Measurements from ENCODE around the gene PEF1.
A peak's percentile ranks its signal among the peaks of the same experiment; 100 is the strongest.

Gene PEF1, protein sequence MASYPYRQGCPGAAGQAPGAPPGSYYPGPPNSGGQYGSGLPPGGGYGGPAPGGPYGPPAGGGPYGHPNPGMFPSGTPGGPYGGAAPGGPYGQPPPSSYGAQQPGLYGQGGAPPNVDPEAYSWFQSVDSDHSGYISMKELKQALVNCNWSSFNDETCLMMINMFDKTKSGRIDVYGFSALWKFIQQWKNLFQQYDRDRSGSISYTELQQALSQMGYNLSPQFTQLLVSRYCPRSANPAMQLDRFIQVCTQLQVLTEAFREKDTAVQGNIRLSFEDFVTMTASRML

DNA sequence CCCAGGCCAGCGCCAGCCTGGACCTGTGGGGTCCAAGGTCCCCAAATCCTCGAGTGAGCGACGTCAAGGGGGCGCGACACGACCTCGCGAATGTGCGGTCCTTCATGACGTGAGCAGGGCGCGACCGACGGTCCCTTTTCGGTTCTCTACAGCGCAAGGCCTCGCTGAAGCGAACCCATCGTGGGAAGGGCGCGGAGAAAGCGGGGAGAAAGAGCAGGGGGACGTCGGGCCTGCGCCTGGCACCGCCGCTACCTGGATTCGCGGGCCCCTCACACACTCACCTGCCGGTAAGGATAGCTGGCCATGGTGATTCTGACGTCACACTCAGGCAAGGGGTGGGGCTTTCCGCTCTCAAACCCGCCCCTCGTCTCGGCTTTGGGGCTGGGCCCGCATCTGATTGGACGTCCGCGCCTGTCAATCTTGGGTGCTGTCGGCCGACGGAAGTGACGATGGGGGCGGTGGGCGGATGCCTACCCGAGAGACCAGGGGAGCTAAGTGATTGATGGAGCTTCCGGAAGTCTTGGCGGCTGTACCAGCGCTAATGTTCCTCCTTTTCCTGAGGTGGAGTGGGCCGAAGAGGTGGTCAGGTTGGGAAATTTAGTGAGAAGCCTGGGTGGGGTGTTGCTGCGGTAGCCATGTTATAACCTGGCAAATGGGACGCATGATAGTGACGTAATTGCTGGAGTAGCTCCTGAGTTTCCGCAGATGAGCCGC is at the start of gene PEF1:
Gene PEF1 (minus strand): TSS at position 317 of the 714 bp plus-strand sequence. CDS start 12 bp downstream, at position 305.
- DNase-seq: peak; percentile 99

DNA sequence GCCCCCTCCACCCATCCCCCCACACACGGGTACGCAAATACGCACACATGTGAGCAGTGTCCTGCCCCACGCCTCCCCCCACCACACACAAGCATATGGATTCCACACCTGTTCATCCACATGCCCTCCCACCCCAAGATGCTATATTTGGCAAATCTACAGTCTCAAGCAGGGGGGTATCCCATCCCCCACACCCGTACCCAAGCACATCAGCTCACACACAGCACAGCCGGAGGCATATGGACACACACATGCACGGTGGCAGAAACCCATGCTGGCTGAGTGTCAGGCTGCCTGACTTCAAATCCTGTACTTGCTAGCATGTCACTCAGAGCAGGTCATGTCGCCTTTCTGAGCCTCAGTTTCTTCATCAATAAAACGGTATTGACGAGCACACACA is 48.6 kb upstream of the PEF1 start:
- DNase-seq: no peak

DNA sequence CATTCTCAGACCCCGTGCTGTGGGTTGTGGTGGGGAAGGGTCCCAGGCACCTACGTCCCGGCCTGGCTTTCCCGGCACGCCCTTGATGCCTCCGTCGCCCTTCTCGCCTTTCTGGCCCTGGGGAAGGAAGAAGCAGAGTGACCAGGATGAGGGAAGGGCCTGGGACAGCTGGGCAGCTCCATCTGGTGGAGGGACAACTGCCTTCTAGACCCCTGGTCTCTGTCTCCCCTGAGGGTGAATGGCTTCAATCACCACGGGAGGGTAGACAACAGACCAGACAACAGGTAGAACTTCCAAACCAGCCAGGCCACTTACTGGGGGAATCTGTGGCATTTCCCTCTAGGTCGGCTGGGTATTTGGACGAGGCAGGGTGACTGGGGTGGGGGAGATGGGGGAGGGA is 47.3 kb upstream of the PEF1 start:
- no peak for DNase-seq

DNA sequence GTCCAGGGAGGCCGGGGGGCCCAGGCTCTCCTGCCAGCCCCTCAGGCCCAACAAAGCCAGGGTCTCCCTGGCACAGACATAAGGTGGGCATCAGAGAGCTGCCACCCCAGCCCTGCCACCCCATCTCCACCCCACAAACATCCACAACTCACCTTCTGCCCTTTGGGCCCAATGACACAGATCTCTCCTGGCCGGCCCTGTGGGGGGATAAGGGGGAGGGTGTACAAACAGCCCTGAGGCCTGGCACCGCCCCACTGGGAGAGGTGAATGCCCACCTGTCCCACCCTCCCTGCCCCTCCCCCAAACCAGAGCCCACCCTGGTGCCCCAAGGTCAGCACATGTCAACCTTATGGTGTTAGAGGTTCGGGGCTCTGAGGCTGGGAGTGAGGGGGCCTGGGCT is 46.8 kb upstream of the PEF1 start:
- DNase-seq: no peak

DNA sequence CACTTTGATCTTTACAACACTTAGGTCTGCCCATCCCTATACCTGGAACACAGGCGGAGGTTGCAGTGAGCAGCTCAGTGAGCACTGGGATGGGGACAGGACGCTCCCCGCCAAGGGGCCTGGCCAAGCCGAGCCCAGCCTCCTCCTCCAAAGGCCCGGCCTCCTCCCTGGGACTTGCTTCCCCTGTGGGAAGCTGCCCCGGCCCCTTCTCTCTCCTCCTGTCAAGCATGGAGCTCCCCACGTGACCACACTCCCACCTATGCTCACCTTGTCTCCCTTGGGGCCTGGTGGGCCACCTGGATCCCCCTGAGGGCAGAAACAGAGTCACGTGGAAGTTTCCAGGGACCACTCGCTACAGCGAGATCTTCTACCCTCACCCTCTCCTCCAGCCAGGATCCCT is 46.2 kb upstream of the PEF1 start:
- DNase-seq: no peak

DNA sequence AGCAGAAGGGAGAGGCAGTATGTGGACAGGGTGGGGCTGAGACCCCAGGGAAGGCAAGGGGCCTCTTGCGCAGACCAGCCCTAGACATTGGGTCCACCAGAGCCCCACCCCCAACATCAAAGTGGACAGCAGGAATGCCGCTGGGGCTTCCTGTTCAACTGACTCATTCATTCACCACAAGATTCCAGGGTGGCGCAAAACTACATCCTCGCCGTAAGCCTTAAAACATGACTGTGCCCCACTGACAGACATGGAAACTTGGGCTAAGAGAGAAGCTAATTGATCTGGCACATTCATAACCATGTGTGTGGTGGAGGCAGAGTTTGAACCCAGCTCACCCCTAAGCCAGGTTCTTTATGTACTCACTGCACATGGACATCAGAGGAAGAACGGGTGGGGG is 45.2 kb upstream of the PEF1 start:
- DNase-seq: no peak

DNA sequence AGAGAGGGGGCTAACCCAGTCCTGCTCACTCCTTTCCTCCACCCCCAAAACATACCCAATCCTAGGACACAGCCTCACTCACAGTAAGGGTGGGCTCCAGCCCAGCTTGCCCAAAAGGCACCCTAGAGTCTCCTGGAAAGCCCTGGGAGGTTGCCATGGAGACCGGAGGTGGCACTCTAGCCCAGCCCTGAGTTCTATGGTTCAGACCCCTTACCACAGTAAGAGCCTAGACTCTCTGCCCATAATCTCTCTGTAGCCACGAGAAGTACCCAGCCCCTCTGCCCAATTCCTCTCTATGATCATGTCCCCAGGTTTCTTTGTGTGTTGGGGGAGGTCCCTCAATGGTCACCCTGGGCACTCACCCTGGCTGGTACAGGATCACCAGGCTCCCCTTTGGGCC is 44.7 kb upstream of the PEF1 start:
- DNase-seq: no peak

DNA sequence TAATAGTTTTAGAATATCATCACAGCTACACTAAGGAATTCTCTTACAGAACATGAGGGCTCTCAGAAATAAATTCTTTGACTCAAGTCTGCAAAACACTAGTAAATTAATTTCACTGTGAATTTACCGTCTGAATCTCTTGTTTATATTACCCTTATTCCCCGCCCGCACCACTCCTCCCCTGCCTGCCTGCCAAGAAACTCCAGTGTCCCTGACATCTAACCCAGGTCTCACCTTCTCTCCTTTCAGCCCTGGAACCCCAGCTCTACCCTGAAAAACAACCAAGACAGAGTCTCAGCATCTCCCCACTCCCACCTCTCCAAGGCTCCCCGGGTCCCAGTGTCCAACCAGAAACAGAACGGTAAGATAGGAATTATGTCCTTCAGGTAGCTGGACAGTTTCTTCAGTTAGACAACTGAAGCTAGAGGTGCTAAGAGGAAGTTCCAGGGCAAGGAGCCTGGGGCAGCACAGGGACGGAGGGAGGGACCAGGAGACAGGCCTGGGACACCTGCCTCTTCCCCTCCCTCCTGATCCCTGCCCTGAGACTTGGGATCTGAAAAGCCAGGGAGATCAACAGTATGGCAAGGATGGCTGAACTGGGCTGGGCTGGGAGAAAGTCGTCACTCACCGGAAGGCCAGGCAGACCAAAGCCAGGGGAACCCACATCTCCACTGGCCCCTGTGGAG is 43.7 kb upstream of the PEF1 start:
- DNase-seq: no peak

DNA sequence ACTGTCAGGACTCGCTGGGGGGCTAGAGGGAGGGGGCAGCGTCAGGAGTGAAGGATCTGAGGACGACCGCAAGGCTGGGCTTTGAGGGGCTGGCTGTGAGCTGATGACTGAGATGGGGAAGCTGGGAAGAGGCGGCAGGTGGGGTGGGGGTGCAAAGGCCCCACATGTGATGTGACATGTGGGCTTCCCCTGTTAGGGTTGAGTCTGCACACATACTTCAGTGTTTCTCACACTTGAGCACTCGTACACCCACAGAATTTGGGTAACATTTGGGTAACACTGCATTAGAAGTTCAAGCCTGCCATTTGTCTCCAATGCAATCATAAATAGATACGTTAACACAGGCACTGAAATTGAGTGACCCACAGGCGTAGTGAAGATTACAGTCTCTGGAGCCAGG is 42.9 kb upstream of the PEF1 start:
- no peak for DNase-seq

DNA sequence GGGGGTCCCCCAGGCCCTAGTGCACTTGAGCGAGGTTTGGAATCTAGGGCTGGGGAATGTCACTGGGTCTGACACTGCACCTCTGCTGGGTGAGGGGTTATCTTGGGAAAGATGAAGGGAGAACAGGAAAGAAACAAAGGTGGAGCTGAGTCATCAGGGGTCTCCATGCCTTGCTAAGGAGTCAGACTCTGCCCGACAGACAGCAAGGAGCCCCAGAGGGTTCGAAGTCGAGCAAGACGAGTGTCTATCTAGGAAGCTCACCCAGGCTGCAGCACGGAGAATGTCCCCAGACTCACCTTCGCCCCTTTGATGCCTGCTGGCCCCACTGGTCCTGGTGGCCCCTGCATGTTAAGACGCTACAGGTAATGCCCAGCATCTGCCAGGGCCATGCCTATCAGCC is 41.1 kb upstream of the PEF1 start:
- DNase-seq: no peak

DNA sequence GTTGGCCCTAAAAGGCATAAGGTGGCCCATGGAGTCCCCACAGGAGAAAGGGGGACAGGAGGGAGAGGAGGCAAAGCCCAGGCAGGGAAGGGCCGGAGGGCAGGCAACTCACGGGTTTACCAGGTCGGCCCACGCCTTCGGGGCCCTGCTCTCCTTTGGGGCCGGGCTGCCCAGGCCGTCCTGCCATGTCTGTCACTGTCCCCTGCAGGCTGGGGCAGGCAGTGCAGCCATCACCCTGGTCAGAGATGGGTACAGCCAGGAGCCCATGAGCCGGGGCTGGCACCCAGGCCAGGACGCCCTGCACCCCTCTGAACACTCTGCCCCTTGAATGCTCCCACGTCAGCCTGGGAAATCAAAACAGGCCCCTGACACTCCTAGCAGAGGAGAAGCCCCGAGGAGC is 39.3 kb upstream of the PEF1 start:
- no peak for DNase-seq

DNA sequence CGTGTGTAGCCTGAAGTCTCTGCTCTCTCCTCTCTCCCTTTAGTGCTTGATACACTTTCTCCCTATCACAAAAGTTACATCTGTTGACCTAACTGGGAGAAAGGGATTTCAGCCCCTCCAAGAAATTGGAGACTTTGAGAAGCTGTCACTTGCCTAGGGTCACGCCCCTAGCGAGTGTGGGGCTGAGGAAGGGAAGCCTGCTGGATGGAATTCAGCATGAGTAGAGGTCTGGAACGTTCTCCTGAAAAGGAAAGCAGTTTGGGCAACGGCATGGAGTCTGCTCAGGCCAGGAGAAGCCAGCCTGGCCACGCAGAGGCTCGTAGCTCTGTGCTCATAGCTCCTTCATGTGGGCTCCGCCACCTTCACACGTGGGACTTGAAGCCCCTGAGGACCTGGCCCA is 36.7 kb upstream of the PEF1 start:
- DNase-seq: no peak

DNA sequence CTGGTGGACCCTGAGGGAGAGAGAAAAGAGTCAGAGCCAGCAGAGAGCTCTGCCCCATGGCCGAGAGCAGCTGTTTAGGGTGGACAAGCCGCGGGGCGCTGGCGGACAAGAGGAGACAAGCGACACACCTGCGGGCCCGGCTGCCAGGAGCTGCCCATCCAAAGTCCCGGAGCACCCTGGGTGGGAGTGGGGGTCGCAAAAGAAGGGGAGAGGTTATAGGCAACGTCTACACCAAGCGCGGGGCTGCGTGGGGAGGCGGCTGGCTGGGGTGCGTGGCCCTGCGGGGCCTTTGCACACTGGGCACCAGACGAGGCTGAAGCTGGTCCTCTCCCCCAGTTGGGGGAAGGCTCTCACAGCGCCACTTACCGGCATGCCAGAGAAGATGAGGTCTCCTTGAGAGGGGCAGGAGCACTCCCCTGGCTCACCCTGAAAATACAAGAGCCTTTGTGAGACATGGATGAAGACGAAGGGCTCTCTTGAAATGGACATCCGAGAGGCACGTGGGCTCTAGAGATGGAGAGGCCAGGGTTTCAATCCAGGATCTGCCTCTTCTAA is 35.1 kb upstream of the PEF1 start:
- DNase-seq: no peak

DNA sequence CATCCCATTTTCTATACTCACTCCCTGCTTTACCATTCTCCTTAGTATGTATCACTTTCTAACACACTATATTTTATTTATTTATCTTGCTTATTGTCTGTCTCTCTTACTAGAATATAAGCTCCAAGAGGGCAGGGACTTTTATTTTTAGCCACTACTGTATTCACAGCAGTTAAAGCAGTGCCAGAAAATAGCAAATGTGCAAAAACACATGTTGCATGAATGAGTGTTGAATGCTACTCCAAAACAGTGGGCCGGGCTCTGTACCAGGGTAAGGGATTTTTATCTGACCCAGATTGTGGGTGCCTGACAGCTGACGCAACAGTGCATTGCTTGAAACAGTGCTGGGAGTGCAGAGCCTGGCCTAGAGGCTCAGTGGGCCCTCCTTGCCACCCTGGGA is 34.4 kb upstream of the PEF1 start:
- no peak for DNase-seq

DNA sequence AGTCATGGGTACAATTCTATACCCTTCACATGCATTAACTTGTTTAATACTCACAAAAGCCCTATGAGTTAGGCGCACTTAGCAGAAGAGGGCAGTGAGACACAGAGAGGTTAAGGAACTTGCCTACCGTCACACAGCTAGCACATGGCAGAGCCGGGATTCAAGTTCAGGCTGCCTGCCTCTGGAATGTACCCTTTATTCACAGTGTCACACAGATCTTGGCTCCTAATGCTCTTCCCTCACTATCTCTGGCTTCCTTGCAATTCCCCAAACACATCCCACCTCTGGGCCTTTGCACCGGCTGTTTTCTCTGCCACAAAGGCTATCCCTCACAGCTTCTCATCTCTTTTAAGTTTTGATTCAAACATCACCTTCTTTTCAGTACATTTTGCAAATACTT is 34.0 kb upstream of the PEF1 start:
- no peak for DNase-seq

DNA sequence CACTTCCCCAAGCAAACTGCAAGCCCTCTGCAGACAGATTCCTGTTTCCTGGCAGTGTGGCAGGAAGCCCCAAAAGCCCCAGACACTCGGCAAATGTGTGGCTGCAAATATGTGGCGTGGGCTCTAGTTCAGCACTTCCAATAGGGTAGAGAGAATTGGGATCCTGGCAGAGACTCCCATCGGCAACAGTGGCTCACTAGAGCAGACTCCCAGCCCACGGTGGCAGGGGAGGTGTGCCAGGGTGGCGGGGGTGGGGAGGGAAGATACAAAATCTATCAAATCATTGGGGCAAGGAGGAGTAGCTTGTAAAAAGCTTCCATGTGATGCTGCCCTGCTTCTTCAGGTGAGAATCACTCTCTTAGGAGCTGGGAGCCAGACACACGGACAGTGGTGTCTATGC is 33.3 kb upstream of the PEF1 start:
- DNase-seq: no peak

DNA sequence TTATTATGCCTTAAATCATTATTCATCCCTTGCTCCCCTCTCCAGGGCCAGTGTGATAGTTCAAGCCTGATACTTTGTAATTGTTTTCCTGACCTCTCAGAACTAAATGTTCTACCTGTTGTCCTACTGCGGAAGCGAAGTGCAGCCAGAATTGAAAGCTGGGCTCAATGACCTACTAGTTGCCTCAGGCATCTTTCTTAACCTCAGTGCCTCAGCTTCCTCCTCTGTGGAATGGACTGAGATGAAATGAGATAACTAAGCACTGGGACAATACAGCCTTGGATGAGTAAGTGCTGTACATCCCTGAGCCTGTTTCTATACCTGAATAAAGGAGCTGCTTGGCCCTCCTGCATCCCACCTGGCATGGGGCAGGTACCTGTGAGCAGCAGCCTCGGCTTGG is 32.7 kb upstream of the PEF1 start:
- DNase-seq: no peak

DNA sequence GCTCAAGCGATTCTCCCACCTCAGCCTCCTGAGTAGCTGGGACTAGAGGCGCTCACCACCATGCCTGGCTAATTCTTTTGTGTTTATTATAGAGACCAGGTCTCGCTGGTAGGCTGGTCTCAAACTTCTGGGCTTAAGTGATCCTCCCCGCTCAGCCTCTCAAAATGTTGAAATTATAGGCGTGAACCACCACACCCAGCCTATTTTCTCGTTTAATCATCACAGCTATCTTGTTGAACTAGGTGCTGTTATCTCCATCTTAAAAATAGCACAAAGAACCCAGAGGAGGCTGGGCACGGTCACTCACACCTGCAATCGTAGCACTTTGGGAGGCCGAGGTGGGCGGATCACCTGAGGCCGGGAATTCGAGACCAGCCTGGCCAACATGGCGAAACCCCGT is 31.1 kb upstream of the PEF1 start:
- DNase-seq: no peak

DNA sequence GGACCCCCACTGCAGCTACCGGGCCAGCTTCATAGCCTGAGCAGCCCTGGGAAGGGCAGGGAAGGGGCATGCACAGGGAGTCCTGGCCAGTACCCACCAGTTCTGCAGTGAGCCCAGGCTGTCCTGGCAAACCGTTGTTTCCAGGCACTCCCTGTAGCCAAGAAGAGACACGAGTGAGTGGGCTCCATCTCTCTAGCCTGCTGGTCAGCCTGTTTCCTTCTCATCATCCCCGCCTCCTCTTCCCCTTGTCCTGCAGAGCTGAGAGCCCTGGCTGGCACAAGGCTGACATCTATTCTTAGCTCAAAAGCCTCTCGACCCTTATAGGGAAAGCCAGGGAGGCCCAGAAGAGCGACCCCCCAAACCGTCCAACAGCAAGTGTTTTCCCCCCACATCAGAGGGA is 30.5 kb upstream of the PEF1 start:
- no peak for DNase-seq

DNA sequence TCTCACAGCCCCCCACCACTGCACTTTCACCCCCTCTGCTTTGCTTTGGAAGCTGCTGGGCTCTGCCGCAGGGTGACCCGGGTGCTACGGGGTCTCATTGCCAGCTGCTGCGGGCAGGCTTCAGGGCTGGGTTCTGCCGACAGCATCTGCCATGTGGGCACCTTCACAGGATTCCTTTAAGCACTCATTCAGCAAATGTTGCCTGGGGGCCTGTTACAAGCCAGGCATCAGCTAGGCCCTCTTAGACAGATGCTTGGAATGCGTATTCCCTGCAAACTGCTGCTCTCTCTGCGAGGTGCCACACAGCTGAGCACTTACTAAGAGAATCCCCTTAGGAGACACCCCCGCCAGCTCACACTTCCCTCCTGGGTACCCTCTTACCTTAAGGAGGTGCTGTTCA is 29.9 kb upstream of the PEF1 start:
- DNase-seq: no peak

DNA sequence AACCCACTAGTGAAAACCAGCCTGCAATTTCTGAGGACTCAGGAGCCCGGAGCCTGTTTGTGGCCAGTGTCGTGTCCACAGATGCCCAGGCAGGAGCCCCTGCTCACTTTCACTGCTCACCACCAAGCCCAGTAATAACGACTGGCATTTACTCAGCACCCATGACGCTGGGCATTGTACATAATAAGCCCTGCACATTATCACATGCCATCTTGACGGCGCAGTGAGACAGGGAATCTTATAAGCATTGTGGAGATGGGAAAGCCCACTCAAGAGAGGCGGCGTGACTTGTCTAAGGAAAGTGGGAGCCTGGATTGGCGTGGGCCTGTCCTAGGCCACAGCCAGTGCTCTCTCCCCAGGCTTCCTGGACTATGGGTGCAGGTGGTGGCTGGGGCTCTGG is 28.8 kb upstream of the PEF1 start:
- no peak for DNase-seq

DNA sequence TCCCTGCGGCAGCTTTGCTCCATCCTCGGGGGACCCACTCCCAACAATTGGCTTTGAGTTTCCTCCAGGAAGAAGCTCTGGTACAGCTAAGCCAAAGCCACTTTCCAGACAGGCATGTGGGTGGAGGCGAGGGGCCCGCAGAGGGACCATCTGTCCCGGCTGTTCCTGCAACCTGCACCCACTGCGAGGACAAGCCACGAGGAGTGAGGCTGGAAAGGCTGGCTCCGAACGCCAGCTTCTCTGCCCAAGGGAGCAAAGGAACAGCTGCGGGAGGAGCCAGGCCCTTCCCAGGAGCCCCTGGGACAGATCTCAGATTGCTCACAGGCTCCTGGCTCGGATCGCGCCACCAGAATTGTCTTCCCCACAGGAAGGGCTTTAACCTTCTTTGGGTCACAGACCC is 28.3 kb upstream of the PEF1 start:
- DNase-seq: no peak

DNA sequence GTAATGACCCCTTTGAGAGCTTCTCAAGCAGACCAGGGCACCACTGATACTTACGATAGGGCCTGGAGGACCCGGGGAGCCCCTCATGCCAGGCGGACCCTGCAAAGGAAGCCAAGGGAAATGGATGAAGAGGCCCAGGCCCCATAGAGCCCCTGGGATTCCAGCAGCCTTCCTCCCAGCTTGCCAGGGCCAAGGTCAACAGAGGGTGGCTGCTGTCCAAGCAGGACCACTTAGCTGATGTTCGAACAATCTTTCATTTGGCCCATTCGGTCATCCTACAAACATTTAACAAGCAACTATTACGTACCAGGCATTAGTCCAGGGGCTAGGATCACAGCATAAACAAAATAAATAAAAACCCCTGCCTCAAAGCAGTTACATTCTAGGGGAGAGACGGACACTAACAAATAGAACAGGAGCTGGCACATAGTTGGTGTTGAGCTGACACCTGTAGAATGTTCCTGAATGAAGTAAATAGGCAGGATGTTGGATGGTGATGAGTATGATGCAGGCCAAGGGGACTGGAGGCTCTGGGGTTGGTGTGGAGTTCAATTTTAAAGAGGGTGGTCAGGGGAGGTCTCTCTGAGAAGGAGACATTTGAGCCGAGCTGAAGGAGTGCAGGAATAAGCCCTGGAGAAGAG is 27.0 kb upstream of the PEF1 start:
- no peak for DNase-seq

DNA sequence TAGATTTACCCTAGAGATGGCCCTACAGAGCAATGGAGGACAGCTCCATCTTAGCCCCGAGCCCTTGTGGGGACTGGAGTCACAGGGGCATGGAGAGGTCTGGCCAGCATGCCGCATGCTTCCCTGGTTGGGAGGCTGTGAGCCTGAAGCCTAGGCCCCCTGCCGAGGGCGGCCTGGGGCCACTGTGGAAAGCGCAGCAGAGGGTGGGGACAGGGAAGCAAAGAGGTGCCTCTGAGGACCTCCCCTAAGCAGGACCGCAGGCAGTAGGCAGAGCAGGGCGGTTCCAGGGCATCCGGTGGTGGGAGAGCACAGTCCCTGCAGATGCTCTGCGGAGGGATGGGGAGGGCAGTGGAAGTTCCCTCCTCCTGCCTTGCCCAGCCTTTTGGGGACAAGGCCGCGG is 26.5 kb upstream of the PEF1 start:
- DNase-seq: no peak
